Mesendoderm (in vitro differentiated cells): ENCODE measurements around the gene LCORL.

Experiments
- DNase-seq: peaks from one replicate; pipeline ENCODE4 v3.0.0; 2013
- H2AK5ac ChIP-seq: 2 replicates; pipeline ENCODE4 v1.6.1; 2013; ENCODE audit warnings: low read length, inconsistent platforms
- H2BK120ac ChIP-seq: 2 replicates; pipeline ENCODE4 v1.6.1; 2013; ENCODE audit warnings: low read depth, mild to moderate bottlenecking, low read length, moderate library complexity, mixed read lengths
- H2BK15ac ChIP-seq: replicated peaks from 2 replicates; pipeline ENCODE4 v1.6.1; 2013; ENCODE audit warnings: low read depth, mild to moderate bottlenecking, moderate library complexity
- H2BK5ac ChIP-seq: 2 replicates; pipeline ENCODE4 v1.6.1; 2013; ENCODE audit warnings: low read length, inconsistent platforms
- H3K18ac ChIP-seq: 2 replicates; pipeline ENCODE4 v1.6.1; 2013; ENCODE audit warnings: mild to moderate bottlenecking, low read length, mixed read lengths
- H3K23ac ChIP-seq: one replicate; pipeline ENCODE4 v1.6.1; 2013; ENCODE audit warnings: low read length
- H3K27ac ChIP-seq: 2 replicates; pipeline ENCODE4 v1.5.1; 2013; ENCODE audit warnings: low read depth, mild to moderate bottlenecking, inconsistent platforms, low read length, moderate library complexity
- H3K27me3 ChIP-seq: 2 replicates; pipeline ENCODE4 v1.6.1; 2013; ENCODE audit warnings: low read length, control low read depth, mild to moderate bottlenecking, inconsistent platforms; ENCODE audit not compliant: insufficient read depth, poor library complexity
- H3K36me3 ChIP-seq: 2 replicates; pipeline ENCODE4 v1.6.1; 2013; ENCODE audit warnings: low read length, inconsistent platforms; ENCODE audit not compliant: control insufficient read depth, insufficient read depth
- H3K4ac ChIP-seq: one replicate; pipeline ENCODE4 v1.6.1; 2013; ENCODE audit warnings: low read depth, mild to moderate bottlenecking, low read length, moderate library complexity
- H3K4me1 ChIP-seq: 2 replicates; pipeline ENCODE4 v1.6.1; 2013; ENCODE audit warnings: low read depth, low read length, inconsistent platforms; ENCODE audit not compliant: control insufficient read depth
- H3K4me2 ChIP-seq: 2 replicates; pipeline ENCODE4 v1.6.1; 2013; ENCODE audit warnings: low read length
- H3K4me3 ChIP-seq: 2 replicates; pipeline ENCODE4 v1.5.1; 2013; ENCODE audit warnings: mild to moderate bottlenecking, low read length
- H3K56ac ChIP-seq: one replicate; pipeline ENCODE4 v1.6.1; 2013; ENCODE audit warnings: low read length
- H3K79me1 ChIP-seq: 2 replicates; pipeline ENCODE4 v1.6.1; 2013; ENCODE audit warnings: low read length, inconsistent platforms
- H3K79me2 ChIP-seq: 2 replicates; pipeline ENCODE4 v1.6.1; 2013; ENCODE audit warnings: mild to moderate bottlenecking, low read length; ENCODE audit not compliant: control insufficient read depth, insufficient read depth
- H3K9ac ChIP-seq: 2 replicates; pipeline ENCODE4 v1.6.1; 2013; ENCODE audit warnings: low read length, inconsistent platforms
- H4K5ac ChIP-seq: one replicate; pipeline ENCODE4 v1.6.1; 2013; ENCODE audit warnings: low read length
- H4K8ac ChIP-seq: one replicate; pipeline ENCODE4 v1.6.1; 2013; ENCODE audit warnings: low read depth, mild to moderate bottlenecking, control low read depth, low read length, moderate library complexity
- WGBS: extraction: QIAGEN DNeasy Blood & Tissue Kit; methylation state at CpG from one replicate; pipeline ENCODE4 v1.1.7; 2013; ENCODE audit warnings: low lambda C conversion rate, missing lambda C conversion rate; ENCODE audit not compliant: insufficient coverage; ENCODE audit errors: extremely low coverage; 5-methylcytosine and 5-hydroxymethylcytosine counted together

The LCORL gene

GRCh38 chr4:17889692-17890091 is 131.9 kb downstream of the LCORL start:
- no peak overlapping the region for H2BK5ac ChIP-seq
- no peak for DNase-seq
- no peak overlapping the region for H3K56ac ChIP-seq
- no CpG with 5 or more reads among the region's 1 CpG for WGBS
- no peaks in the 10 kb centered on the region for H3K79me1 ChIP-seq
- H4K8ac ChIP-seq: no peak overlapping the region
- no peak overlapping the region for H2AK5ac ChIP-seq
- no peaks in the 10 kb centered on the region for H3K36me3 ChIP-seq
- H3K4me1 ChIP-seq: no peaks in the 10 kb centered on the region
- H2BK15ac ChIP-seq: no peak overlapping the region
- H3K18ac ChIP-seq: no peak overlapping the region
- H3K23ac ChIP-seq: no peak overlapping the region
- H2BK120ac ChIP-seq: no peak overlapping the region
- no peaks in the 10 kb centered on the region for H3K79me2 ChIP-seq
- no peaks in the 10 kb centered on the region for H3K27me3 ChIP-seq
- H4K5ac ChIP-seq: no peak overlapping the region
- no peak overlapping the region for H3K4ac ChIP-seq
- no peak overlapping the region for H3K9ac ChIP-seq
- H3K4me3 ChIP-seq: no peak overlapping the region
- H3K4me2 ChIP-seq: no peak overlapping the region
- no peak overlapping the region for H3K27ac ChIP-seq

- Histone ChIP-seq H3K18ac (no peak overlapping the region), H3K79me2 (no peaks in the 10 kb centered on the region), H4K5ac (no peak overlapping the region), H3K56ac (no peak overlapping the region), H3K4me3 (no peak overlapping the region), H3K23ac (no peak overlapping the region), H3K9ac (no peak overlapping the region), H3K4me2 (no peak overlapping the region), H3K36me3 (no peaks in the 10 kb centered on the region), H3K27me3 (no peaks in the 10 kb centered on the region), H2BK5ac (no peak overlapping the region), H2BK120ac (no peak overlapping the region), H3K79me1 (no peaks in the 10 kb centered on the region), H2AK5ac (no peak overlapping the region), H3K4ac (no peak overlapping the region), H3K4me1 (no peaks in the 10 kb centered on the region), H2BK15ac (no peak overlapping the region), H4K8ac (no peak overlapping the region), H3K27ac (no peak overlapping the region)
- no CpG with 5 or more reads among the region's 2 CpGs for WGBS
- DNase-seq: no peak
These were observed 137.0 kb downstream of the LCORL start for GRCh38 chr4:17884511-17884910.

- Histone ChIP-seq H3K23ac (no peak overlapping the region), H3K4me2 (no peak overlapping the region), H3K4me3 (no peak overlapping the region), H3K79me1 (no peaks in the 10 kb centered on the region), H4K5ac (no peak overlapping the region), H2BK120ac (no peak overlapping the region), H3K27ac (no peak overlapping the region), H2BK15ac (no peak overlapping the region), H3K36me3 (no peaks in the 10 kb centered on the region), H3K27me3 (no peaks in the 10 kb centered on the region), H3K18ac (no peak overlapping the region), H3K4me1 (no peaks in the 10 kb centered on the region), H2BK5ac (no peak overlapping the region), H4K8ac (no peak overlapping the region), H3K9ac (no peak overlapping the region), H3K56ac (no peak overlapping the region), H3K4ac (no peak overlapping the region), H2AK5ac (no peak overlapping the region), H3K79me2 (no peaks in the 10 kb centered on the region)
- no peak for DNase-seq
- no CpG with 5 or more reads among the region's 2 CpGs for WGBS
These were observed 137.5 kb downstream of the LCORL start for GRCh38 chr4:17884063-17884462.

GRCh38 chr4:17877661-17878060 is 143.9 kb downstream of the LCORL start:
- H4K5ac ChIP-seq: no peak overlapping the region
- DNase-seq: no peak
- no CpG with 5 or more reads among the region's 5 CpGs for WGBS
- no peaks in the 10 kb centered on the region for H3K79me2 ChIP-seq
- H3K36me3 ChIP-seq: no peaks in the 10 kb centered on the region
- H3K4me3 ChIP-seq: no peak overlapping the region
- H3K4ac ChIP-seq: no peak overlapping the region
- H2BK5ac ChIP-seq: no peak overlapping the region
- H4K8ac ChIP-seq: no peak overlapping the region
- no peak overlapping the region for H3K27ac ChIP-seq
- no peak overlapping the region for H2AK5ac ChIP-seq
- no peak overlapping the region for H3K23ac ChIP-seq
- no peaks in the 10 kb centered on the region for H3K4me1 ChIP-seq
- no peaks in the 10 kb centered on the region for H3K27me3 ChIP-seq
- H3K9ac ChIP-seq: no peak overlapping the region
- no peak overlapping the region for H2BK15ac ChIP-seq
- H3K18ac ChIP-seq: no peak overlapping the region
- H3K79me1 ChIP-seq: no peaks in the 10 kb centered on the region
- H3K4me2 ChIP-seq: no peak overlapping the region
- no peak overlapping the region for H2BK120ac ChIP-seq
- H3K56ac ChIP-seq: no peak overlapping the region

- no peak overlapping the region for H2BK5ac ChIP-seq
- no peak overlapping the region for H3K9ac ChIP-seq
- H3K36me3 ChIP-seq: no peaks in the 10 kb centered on the region
- no peak overlapping the region for H3K23ac ChIP-seq
- H2BK120ac ChIP-seq: no peak overlapping the region
- no peak overlapping the region for H4K5ac ChIP-seq
- no peaks in the 10 kb centered on the region for H3K27me3 ChIP-seq
- no CpG with 5 or more reads among the region's 4 CpGs for WGBS
- DNase-seq: no peak
- H3K18ac ChIP-seq: no peak overlapping the region
- no peak overlapping the region for H3K4me3 ChIP-seq
- no peaks in the 10 kb centered on the region for H3K4me1 ChIP-seq
- H2AK5ac ChIP-seq: no peak overlapping the region
- no peak overlapping the region for H2BK15ac ChIP-seq
- H3K27ac ChIP-seq: no peak overlapping the region
- no peak overlapping the region for H4K8ac ChIP-seq
- H3K4me2 ChIP-seq: no peak overlapping the region
- no peaks in the 10 kb centered on the region for H3K79me2 ChIP-seq
- no peak overlapping the region for H3K56ac ChIP-seq
- H3K4ac ChIP-seq: no peak overlapping the region
- H3K79me1 ChIP-seq: no peaks in the 10 kb centered on the region
These were observed 144.6 kb downstream of the LCORL start for GRCh38 chr4:17876943-17877342.

- Histone ChIP-seq H3K56ac (no peak overlapping the region), H2BK15ac (no peak overlapping the region), H3K4me3 (no peak overlapping the region), H3K4me2 (no peak overlapping the region), H3K27me3 (no peaks in the 10 kb centered on the region), H3K18ac (no peak overlapping the region), H2BK120ac (no peak overlapping the region), H3K23ac (no peak overlapping the region), H3K79me2 (no peaks in the 10 kb centered on the region), H3K4me1 (no peaks in the 10 kb centered on the region), H3K9ac (no peak overlapping the region), H3K79me1 (no peaks in the 10 kb centered on the region), H3K36me3 (no peaks in the 10 kb centered on the region), H2AK5ac (no peak overlapping the region), H3K4ac (no peak overlapping the region), H3K27ac (no peak overlapping the region), H4K5ac (no peak overlapping the region), H2BK5ac (no peak overlapping the region), H4K8ac (no peak overlapping the region)
- no CpG with 5 or more reads among the region's 4 CpGs for WGBS
- no peak for DNase-seq
These were observed 146.0 kb downstream of the LCORL start for GRCh38 chr4:17875402-17876070.
